ENCODE data around the gene DLEC1. TPM values are rescaled to one million over a fixed set of nuclear protein-coding genes. Genes with fewer than 3 reads are reported as not detected.

Gene DLEC1
- total and polyA plus RNA-seq, 2 experiments from 2014 or later: 0.31 to 0.66 TPM

DNA sequence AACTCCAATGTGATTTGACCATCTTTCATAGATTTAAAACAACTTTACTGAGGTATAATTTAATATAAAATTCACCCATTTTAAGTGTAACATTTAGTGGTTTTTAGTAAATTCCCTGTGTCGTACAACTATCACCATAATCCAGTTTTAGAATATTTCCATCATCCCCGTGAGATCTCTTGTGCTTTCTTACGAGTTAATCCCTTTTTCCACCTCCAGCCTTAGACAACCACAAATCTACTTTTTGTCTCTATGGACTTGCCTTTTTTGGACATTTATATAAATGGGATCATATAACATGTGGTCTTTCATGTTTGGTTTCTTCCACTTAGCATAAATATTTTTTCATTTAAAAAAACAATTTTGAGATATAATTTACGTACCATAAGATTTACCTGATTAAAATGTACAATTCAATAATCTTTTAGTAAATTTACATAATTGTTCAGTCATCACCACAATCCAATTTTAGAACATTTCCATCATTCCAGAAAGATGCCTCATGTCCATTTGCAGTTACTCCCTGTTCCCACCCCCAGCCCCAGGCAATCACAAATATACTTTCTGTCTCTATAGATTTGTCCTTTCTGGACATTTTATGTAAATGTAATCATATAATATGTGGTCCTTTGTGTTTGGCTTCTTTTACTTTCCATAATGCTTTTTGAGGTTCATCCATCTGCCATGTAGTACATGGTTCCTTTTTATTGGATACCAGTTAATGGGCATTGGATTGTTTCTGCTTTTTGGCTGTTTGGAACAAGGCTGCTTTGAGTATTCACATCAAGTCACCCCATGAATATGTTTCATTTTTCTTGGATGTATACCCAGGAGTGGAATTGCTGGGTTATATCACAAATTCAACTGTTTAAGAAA is 129.4 kb downstream of the DLEC1 start (continued):
- TF ChIP-seq, protein P1, sequence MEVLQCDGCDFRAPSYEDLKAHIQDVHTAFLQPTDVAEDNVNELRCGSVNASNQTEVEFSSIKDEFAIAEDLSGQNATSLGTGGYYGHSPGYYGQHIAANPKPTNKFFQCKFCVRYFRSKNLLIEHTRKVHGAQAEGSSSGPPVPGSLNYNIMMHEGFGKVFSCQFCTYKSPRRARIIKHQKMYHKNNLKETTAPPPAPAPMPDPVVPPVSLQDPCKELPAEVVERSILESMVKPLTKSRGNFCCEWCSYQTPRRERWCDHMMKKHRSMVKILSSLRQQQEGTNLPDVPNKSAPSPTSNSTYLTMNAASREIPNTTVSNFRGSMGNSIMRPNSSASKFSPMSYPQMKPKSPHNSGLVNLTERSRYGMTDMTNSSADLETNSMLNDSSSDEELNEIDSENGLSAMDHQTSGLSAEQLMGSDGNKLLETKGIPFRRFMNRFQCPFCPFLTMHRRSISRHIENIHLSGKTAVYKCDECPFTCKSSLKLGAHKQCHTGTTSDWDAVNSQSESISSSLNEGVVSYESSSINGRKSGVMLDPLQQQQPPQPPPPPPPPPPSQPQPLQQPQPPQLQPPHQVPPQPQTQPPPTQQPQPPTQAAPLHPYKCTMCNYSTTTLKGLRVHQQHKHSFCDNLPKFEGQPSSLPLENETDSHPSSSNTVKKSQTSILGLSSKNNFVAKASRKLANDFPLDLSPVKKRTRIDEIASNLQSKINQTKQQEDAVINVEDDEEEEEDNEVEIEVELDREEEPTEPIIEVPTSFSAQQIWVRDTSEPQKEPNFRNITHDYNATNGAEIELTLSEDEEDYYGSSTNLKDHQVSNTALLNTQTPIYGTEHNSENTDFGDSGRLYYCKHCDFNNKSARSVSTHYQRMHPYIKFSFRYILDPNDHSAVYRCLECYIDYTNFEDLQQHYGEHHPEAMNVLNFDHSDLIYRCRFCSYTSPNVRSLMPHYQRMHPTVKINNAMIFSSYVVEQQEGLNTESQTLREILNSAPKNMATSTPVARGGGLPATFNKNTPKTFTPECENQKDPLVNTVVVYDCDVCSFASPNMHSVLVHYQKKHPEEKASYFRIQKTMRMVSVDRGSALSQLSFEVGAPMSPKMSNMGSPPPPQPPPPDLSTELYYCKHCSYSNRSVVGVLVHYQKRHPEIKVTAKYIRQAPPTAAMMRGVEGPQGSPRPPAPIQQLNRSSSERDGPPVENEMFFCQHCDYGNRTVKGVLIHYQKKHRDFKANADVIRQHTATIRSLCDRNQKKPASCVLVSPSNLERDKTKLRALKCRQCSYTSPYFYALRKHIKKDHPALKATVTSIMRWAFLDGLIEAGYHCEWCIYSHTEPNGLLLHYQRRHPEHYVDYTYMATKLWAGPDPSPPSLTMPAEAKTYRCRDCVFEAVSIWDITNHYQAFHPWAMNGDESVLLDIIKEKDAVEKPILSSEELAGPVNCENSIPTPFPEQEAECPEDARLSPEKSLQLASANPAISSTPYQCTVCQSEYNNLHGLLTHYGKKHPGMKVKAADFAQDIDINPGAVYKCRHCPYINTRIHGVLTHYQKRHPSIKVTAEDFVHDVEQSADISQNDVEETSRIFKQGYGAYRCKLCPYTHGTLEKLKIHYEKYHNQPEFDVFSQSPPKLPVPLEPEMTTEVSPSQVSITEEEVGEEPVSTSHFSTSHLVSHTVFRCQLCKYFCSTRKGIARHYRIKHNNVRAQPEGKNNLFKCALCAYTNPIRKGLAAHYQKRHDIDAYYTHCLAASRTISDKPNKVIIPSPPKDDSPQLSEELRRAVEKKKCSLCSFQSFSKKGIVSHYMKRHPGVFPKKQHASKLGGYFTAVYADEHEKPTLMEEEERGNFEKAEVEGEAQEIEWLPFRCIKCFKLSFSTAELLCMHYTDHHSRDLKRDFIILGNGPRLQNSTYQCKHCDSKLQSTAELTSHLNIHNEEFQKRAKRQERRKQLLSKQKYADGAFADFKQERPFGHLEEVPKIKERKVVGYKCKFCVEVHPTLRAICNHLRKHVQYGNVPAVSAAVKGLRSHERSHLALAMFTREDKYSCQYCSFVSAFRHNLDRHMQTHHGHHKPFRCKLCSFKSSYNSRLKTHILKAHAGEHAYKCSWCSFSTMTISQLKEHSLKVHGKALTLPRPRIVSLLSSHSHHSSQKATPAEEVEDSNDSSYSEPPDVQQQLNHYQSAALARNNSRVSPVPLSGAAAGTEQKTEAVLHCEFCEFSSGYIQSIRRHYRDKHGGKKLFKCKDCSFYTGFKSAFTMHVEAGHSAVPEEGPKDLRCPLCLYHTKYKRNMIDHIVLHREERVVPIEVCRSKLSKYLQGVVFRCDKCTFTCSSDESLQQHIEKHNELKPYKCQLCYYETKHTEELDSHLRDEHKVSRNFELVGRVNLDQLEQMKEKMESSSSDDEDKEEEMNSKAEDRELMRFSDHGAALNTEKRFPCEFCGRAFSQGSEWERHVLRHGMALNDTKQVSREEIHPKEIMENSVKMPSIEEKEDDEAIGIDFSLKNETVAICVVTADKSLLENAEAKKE (CRISPR knock-in tag; IDR thresholded peaks at IDR 0.05): no peak
- TF ChIP-seq ZNF114 (CRISPR knock-in tag; IDR thresholded peaks at IDR 0.05) (no peak), NANOG (IDR thresholded peaks at IDR 0.05; ENCODE audit: borderline replicate concordance) (no peak)

DNA sequence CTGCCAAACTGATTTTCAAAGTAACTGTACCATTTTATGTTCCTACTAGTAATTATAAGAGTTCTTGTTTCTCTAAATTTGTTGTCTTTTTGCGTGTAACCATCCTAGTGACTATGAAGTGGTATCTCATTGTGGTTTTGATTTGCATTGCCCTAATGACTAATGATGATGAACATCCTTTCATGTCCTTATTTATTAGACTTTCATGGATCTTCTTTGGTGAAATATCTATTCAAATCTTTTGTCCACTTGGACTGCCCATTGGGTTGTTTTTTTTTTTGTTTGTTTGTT is 130.0 kb downstream of the DLEC1 start:
- peaks cover 84% of the 10 kb centered on the region for H3K79me2 ChIP-seq (replicated peaks; ENCODE audit: insufficient read depth)
- H3K4me1 ChIP-seq (ENCODE audit: insufficient read depth): peaks cover 27% of the 10 kb centered on the region
- Mint-ChIP-seq H3K27me3 (ENCODE audit: insufficient read depth, low read depth, poor library complexity) (peaks cover 16% of the 10 kb centered on the region), H3K4me1 (peaks cover 34% of the 10 kb centered on the region), H3K4me3 (no peak overlapping the region), H3K9me3 (0 out of 3 replicates have a peak, but pooled peaks cover 2% of the 10 kb centered on the region), H3K27ac (no peak overlapping the region), H3K36me3 (ENCODE audit: low read depth) (0 out of 3 replicates have a peak, but pooled peaks cover 4% of the 10 kb centered on the region)
- no peaks in the 10 kb centered on the region for H3F3A ChIP-seq (replicated peaks; ENCODE audit: low read depth)
- H3K27me3 ChIP-seq (ENCODE audit: insufficient read depth): no peaks in the 10 kb centered on the region
- H3K4me3 ChIP-seq: no peak overlapping the region
- H3K27ac ChIP-seq (ENCODE audit: low read depth): no peak overlapping the region
- ATAC-seq: no peak
- H4K20me1 ChIP-seq (replicated peaks; ENCODE audit: insufficient read depth): peaks cover 62% of the 10 kb centered on the region
- DNase-seq (ENCODE audit: low spot score): no peak
- H3K4me2 ChIP-seq: no peak overlapping the region
- no peak overlapping the region for H2AFZ ChIP-seq
- H3K36me3 ChIP-seq (ENCODE audit: insufficient read depth): no peaks in the 10 kb centered on the region
- H3K9me2 ChIP-seq (ENCODE audit: insufficient read depth): no peaks in the 10 kb centered on the region
- TF ChIP-seq, protein P2, sequence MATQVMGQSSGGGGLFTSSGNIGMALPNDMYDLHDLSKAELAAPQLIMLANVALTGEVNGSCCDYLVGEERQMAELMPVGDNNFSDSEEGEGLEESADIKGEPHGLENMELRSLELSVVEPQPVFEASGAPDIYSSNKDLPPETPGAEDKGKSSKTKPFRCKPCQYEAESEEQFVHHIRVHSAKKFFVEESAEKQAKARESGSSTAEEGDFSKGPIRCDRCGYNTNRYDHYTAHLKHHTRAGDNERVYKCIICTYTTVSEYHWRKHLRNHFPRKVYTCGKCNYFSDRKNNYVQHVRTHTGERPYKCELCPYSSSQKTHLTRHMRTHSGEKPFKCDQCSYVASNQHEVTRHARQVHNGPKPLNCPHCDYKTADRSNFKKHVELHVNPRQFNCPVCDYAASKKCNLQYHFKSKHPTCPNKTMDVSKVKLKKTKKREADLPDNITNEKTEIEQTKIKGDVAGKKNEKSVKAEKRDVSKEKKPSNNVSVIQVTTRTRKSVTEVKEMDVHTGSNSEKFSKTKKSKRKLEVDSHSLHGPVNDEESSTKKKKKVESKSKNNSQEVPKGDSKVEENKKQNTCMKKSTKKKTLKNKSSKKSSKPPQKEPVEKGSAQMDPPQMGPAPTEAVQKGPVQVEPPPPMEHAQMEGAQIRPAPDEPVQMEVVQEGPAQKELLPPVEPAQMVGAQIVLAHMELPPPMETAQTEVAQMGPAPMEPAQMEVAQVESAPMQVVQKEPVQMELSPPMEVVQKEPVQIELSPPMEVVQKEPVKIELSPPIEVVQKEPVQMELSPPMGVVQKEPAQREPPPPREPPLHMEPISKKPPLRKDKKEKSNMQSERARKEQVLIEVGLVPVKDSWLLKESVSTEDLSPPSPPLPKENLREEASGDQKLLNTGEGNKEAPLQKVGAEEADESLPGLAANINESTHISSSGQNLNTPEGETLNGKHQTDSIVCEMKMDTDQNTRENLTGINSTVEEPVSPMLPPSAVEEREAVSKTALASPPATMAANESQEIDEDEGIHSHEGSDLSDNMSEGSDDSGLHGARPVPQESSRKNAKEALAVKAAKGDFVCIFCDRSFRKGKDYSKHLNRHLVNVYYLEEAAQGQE (IDR thresholded peaks at IDR 0.05; ENCODE audit: unreplicated experiment): no peak
- no peak for TF ChIP-seq CREB1 (CRISPR knock-in tag; IDR thresholded peaks at IDR 0.05; ENCODE audit: low read depth)
- no peak for TF ChIP-seq NANOG (IDR thresholded peaks at IDR 0.05; ENCODE audit: borderline replicate concordance)
- no peak for TF ChIP-seq EZH2 (IDR thresholded peaks at IDR 0.05; ENCODE audit: low read depth, unreplicated experiment)
- TF ChIP-seq ZNF114 (CRISPR knock-in tag; IDR thresholded peaks at IDR 0.05): no peak
- no peak for TF ChIP-seq ZNF331 (CRISPR knock-in tag; IDR thresholded peaks at IDR 0.05; ENCODE audit: low read depth)
- TF ChIP-seq JUNB (IDR thresholded peaks at IDR 0.05; ENCODE audit: unreplicated experiment): no peak
- no peak for TF ChIP-seq POLR2AphosphoS5 (IDR thresholded peaks at IDR 0.05; ENCODE audit: low read depth)
- TF ChIP-seq, protein P3, sequence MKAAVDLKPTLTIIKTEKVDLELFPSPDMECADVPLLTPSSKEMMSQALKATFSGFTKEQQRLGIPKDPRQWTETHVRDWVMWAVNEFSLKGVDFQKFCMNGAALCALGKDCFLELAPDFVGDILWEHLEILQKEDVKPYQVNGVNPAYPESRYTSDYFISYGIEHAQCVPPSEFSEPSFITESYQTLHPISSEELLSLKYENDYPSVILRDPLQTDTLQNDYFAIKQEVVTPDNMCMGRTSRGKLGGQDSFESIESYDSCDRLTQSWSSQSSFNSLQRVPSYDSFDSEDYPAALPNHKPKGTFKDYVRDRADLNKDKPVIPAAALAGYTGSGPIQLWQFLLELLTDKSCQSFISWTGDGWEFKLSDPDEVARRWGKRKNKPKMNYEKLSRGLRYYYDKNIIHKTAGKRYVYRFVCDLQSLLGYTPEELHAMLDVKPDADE (IDR thresholded peaks at IDR 0.05): no peak
- no peak for TF ChIP-seq EZH2phosphoT487 (IDR thresholded peaks at IDR 0.05; ENCODE audit: unreplicated experiment)

Measured in GM23338 (cell line).